NCI-H69 (cell line): ENCODE results near the gene ROBO4.

Source experiments
- DNase-seq: peaks from one replicate; lab custom pipeline; 2025; lab: John Stamatoyannopoulos, UW

ROBO4 gene

DNA sequence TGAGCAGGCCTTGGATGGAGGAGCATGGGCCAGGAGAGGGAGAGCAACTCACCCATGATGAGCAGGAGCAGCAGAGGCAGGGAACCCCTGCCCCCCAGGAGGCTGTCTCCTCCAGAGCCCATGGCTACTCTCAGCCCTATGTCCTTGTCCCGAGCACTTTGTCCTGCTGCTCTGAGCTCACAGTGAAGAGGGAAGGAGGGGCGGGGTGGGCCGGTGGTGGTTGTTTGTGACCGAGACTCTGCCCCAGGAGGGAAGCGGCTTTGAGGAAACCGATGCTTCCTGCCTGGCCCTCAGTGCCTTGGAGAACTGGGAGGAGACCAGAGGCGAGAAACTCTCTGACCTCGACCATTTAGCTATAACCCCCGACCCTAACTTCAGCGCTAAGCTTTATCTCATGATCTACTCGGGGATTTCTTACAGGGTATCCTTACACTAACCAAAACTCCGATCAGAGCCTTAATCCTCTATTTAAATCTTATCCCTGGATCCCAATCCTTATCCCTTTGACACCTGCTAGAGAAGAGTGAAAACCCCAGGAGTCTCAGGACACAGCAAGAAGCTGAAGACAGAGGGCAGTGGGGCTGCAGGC lies at the start of gene ROBO4:
Gene ROBO4 (minus strand): TSS at position 192 of the 589 bp plus-strand sequence. CDS start 70 bp downstream, at position 122.
- DNase-seq, result no peak

- DNase-seq, result no peak
Measured at GRCh38 chr11:124946735-124947141, 49.1 kb upstream of the ROBO4 start.

GRCh38 chr11:124945826-124946225 lies 48.2 kb upstream of the ROBO4 start:
- no peak for DNase-seq

- no peak for DNase-seq
Measured at GRCh38 chr11:124944565-124944964, 46.9 kb upstream of the ROBO4 start.

DNA sequence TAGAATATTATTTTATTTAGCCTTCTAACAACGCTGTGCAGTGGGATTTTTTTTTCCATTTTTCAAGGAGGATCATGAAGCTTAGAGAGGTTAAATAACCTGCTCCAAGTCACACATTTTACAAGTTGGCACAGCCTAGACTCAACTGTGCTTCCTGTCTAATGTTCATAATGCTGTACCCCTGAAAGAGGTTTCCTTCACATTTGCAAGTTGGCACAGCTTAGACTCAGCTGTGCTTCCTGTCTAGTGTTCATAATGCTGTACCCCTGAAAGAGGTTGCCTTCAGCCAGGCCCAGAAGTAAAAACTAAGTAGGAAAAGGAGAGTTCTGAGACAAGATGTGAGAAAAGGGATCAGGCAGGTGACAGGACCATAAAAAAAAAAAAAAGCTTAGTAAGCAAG lies 46.1 kb upstream of the ROBO4 start:
- DNase-seq, result no peak

- DNase-seq, result no peak
Measured at GRCh38 chr11:124943254-124943616, 45.6 kb upstream of the ROBO4 start.

DNA sequence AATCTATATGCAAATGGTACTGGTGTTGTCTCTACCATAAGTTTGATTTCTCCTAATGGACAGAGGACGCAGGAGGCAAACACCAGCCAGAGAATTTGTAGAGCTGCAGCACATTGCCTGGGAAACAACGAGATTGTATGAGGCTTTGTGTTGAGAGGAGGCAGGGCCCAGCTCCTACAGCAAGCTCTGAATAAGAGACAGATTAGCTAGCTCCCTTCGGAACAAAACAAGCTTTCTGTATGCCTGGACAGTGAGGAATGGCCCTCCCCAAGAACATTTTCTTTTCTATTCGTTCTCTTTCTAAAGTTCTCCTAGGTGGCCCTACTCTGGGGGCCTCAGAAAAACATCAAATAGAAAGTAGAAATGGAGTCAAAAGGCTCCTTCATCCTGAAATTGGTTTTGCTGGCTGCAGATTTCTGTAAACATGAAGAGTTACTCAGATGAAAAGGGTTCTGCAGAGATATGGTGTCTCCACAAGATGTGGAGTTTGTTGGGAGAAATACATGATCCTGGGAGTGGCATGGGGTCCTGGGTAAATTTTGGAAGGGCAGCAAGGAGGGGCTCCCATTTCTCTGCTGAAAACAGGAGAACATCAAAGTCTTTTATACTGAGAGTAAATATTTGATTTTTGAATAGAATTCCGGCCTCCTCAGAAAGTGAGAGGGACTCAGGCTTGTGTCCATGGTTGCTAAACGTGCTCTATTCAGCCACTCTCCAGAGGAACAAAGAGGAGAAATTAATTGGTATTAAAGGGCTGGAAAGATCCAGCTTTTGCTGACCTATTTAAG lies 45.0 kb upstream of the ROBO4 start:
- no peak for DNase-seq

- DNase-seq, result no peak
Measured at GRCh38 chr11:124941703-124942102, 44.0 kb upstream of the ROBO4 start.

GRCh38 chr11:124938970-124939369 lies 41.3 kb upstream of the ROBO4 start:
- no peak for DNase-seq

DNA sequence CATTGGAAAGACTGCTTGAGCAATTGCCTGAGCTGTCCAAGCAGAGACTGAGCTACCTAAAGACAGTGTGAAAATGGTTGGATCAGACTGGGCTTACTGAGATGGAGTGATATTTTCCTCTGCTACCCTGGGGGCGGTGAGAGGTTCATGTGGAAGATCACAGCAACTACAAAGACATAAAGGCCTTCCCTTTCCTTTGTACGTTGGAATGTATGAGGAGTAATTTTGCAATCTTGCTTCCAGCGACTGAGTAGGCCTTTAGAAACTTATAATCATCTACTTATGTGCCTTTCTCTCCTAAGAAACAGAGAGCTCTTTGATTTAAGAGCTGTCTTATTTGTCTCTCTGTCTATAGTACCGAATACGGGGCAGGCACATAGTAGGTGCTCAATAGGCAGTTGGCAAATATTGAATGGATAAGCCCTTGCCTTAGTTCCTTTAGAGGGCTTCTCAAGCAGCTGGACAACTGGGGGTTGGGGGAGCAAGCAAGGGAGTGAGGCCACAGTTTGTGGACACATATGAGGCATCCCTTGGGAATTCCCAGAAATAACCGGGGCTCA lies 40.6 kb upstream of the ROBO4 start:
- no peak for DNase-seq

- DNase-seq, result no peak
Measured at GRCh38 chr11:124937336-124937935, 39.8 kb upstream of the ROBO4 start.

DNA sequence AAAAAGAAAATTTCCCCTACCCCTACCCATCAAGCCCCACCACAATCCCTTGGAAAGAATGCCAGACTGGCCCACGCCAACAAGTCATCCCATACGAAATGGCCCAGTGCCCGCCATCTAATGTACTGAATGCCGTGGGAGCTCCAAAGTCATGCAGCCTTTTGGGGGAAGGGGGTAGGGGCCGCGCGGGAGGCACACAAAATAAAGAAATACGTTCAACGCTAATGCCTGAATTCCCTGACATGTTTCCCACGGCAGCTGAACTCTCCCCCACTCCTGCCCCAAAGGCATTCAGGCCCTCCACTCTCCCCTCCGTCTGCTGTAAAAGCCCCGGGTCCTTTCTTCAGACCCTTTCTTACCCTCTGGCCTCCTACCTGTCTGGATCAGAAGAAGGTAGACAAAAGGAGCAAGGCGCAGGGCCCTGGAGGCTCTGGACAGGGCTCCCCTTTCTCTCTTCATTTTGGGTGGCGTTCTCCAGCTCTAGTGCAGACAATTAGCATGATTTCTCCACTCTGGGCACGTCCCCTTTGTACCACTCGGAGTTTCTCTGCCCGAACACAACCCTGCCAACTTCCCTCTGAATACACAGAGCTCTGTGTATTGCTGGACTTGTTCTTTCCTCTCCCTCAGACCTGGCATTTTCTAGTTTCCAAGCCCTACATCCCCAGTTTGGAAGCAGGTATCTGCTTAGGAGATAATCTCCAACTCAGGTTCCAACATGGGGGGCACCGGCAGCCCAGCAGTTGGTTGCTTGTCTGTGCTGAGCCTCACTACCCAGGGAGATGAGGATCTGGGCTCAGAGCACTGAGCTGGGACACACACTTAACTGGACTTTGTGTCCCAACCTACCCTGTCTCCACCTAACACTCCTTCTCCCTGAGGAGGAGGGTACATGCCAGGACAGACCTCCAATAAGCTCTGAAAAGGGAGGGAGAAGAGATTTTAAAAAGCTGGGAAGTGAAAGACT lies 38.2 kb upstream of the ROBO4 start, which contains the start of gene HEPACAM:
Gene HEPACAM (minus strand): TSS at position 500 of the 967 bp plus-strand sequence. CDS start 41 bp downstream, at position 459.
- DNase-seq, result no peak

DNA sequence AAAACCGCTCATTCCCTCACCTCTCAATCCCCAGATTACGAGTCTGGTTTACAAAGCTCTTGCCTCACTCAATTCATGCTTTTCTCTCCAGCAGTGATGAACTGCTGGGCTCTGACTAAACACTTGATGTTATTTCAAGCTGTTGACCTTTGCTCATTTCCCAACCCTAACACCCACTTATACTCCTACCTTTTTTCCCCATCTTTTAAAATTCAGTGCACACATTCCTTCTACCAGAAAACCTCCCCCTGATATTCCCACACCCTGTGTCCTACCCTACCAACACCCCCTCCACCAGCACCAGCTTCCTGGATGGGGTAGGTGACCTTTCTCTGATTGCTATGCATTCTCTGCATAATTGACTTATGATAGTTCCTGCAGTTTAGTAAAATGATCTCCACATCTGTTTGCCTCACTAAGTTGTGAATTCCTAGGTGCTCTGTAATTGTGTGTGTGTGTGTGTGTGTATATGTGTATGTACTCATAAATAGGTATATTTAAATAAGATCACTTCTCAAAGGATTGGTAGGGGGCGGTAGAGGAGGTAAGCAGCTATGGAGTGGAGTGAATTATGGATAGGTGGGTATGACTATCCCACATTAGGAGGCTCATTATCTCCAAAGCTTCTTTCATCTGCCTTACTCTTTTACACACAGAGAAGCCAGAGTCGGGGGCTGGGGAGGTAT lies 37.3 kb upstream of the ROBO4 start:
- DNase-seq, result no peak

GRCh38 chr11:124930799-124931198 lies 33.1 kb upstream of the ROBO4 start:
- DNase-seq, result no peak

DNA sequence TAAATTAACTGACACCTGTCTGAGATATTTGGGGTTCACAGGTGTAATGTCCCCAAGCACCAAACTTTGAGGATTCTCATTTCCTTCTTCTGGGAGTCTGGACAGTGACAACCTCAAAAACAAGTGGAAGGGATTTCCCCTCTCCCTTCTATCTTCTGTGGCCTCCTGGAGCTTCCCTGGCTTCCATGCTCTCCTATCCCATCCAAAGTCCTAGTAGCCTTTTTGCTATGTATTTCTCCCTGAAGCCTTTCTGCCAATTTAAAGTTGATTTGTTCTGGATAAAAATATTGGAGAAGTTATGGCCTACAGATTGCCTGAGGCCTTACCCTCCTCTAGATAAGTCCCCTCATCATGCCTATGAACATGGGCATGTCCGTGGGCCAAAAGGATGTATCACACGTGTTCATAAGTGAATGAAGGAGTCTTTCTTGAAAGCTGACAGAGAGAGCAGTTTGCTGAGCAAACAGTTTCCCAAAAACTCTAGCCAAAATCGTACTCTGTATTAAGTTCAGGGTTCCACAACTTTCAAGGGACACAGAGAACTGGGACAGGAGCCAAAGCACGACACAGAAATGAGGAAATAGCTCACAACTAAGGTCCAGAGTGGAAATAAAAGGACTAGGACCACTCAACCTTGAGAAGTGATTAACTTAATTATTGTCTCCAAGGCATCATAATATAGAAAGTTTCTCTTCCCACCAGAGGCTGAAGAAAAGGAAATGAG lies 31.4 kb upstream of the ROBO4 start:
- DNase-seq, result no peak

DNA sequence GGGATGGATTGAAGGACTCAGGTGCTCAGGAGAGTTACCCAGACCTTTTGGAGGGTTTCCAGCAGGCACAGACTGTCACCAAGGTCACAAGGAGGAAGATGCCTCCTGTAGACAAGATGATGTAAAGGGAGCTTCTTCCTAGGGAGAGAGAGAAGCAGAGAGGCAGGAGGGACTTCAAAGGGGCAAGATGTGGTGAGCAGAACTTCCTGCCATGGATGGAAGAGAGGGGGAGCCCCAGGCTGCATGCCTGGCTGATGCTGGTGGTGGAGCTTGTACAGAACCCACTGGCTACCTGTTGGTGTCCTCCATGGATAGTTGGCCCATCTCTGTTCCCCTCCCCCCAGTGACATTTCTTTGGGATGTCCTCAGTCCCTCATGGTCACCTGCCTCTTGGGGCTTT lies 25.6 kb upstream of the ROBO4 start:
- no peak for DNase-seq

- no peak for DNase-seq
Measured at GRCh38 chr11:124922831-124923230, 25.2 kb upstream of the ROBO4 start.

GRCh38 chr11:124920870-124921609 lies 23.4 kb upstream of the ROBO4 start:
- DNase-seq, result peak; percentile 46

GRCh38 chr11:124920356-124920755 lies 22.7 kb upstream of the ROBO4 start:
- no peak for DNase-seq

DNA sequence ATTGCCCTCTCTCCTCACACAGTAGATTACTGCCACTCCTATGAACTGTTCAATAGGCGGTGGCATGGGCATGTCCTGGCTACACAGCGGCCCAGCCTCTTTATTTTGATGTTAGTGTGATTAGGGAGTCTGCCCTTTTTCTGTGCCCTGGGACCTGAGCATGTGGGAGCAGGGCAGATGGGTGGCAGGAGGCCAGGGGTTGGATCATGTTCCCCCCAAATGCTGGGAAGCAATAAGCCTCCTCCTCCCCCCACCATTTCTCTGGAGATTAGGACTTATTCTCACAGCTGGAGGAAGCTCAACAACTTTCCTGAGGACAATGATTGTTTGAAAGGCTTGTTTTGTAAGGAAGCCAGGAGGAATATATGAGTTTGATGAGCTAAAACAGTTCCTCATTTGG lies 22.2 kb upstream of the ROBO4 start:
- no peak for DNase-seq
